HUES6 (cell line): ENCODE data around the gene TOM1L2.

Experiments used
- H3K27ac ChIP-seq: 2 replicates; pipeline ENCODE4 v1.7.0; 2013; ENCODE audit warnings: low read depth, mild to moderate bottlenecking, low read length, inconsistent platforms
- H3K27me3 ChIP-seq: 2 replicates; pipeline ENCODE4 v1.6.1; 2013; ENCODE audit warnings: low read length; ENCODE audit not compliant: control insufficient read depth, insufficient read depth
- H3K36me3 ChIP-seq: 2 replicates; pipeline ENCODE4 v1.6.1; 2013; ENCODE audit warnings: low read length; ENCODE audit not compliant: control insufficient read depth, insufficient read depth
- H3K4me1 ChIP-seq: 2 replicates; pipeline ENCODE4 v1.6.1; 2013; ENCODE audit warnings: low read length; ENCODE audit not compliant: control insufficient read depth, insufficient read depth
- H3K4me3 ChIP-seq: 2 replicates; pipeline ENCODE4 v1.5.1; 2013; ENCODE audit warnings: low read depth, low read length
- H3K9ac ChIP-seq: one replicate; pipeline ENCODE4 v1.6.1; 2013; ENCODE audit warnings: mild to moderate bottlenecking, low read length
- H3K9me3 ChIP-seq: 2 replicates; pipeline ENCODE4 v1.6.1; 2013; ENCODE audit warnings: low read depth, low read length; ENCODE audit not compliant: control insufficient read depth, insufficient read depth

Gene TOM1L2

GRCh38 chr17:17844500-17844899 lies 127.7 kb downstream of the TOM1L2 start:
- Histone ChIP-seq H3K4me1 (peaks cover 50% of the 10 kb centered on the region), H3K9ac (no peak overlapping the region), H3K27me3 (no peaks in the 10 kb centered on the region), H3K4me3 (no peak overlapping the region), H3K9me3 (no peaks in the 10 kb centered on the region), H3K27ac (no peak overlapping the region), H3K36me3 (no peaks in the 10 kb centered on the region)

- Histone ChIP-seq H3K4me1 (peaks cover 50% of the 10 kb centered on the region), H3K36me3 (no peaks in the 10 kb centered on the region), H3K4me3 (no peak overlapping the region), H3K27me3 (no peaks in the 10 kb centered on the region), H3K27ac (no peak overlapping the region), H3K9me3 (no peaks in the 10 kb centered on the region), H3K9ac (no peak overlapping the region)
These were observed 128.1 kb downstream of the TOM1L2 start for GRCh38 chr17:17844079-17844478.

GRCh38 chr17:17843096-17843495 lies 129.1 kb downstream of the TOM1L2 start:
- H3K27ac ChIP-seq: no peak overlapping the region
- H3K9me3 ChIP-seq: no peaks in the 10 kb centered on the region
- no peak overlapping the region for H3K9ac ChIP-seq
- no peaks in the 10 kb centered on the region for H3K36me3 ChIP-seq
- H3K27me3 ChIP-seq: no peaks in the 10 kb centered on the region
- peaks cover 50% of the 10 kb centered on the region for H3K4me1 ChIP-seq
- no peak overlapping the region for H3K4me3 ChIP-seq

- Histone ChIP-seq H3K27me3 (no peaks in the 10 kb centered on the region), H3K9me3 (no peaks in the 10 kb centered on the region), H3K9ac (no peak overlapping the region), H3K4me3 (no peak overlapping the region), H3K36me3 (no peaks in the 10 kb centered on the region), H3K4me1 (peaks cover 51% of the 10 kb centered on the region), H3K27ac (no peak overlapping the region)
These were observed 129.9 kb downstream of the TOM1L2 start for GRCh38 chr17:17842111-17842876.

GRCh38 chr17:17841601-17842025 lies 130.6 kb downstream of the TOM1L2 start:
- no peak overlapping the region for H3K27ac ChIP-seq
- no peak overlapping the region for H3K9ac ChIP-seq
- no peaks in the 10 kb centered on the region for H3K36me3 ChIP-seq
- H3K9me3 ChIP-seq: no peaks in the 10 kb centered on the region
- H3K4me3 ChIP-seq: no peak overlapping the region
- H3K27me3 ChIP-seq: no peaks in the 10 kb centered on the region
- H3K4me1 ChIP-seq: peaks cover 53% of the 10 kb centered on the region

GRCh38 chr17:17840751-17841591 lies 131.2 kb downstream of the TOM1L2 start:
- Histone ChIP-seq H3K9me3 (no peaks in the 10 kb centered on the region), H3K27ac (peak overlapping the region; percentile 88; the same call in 1 of the 2 replicates), H3K9ac (no peak overlapping the region), H3K4me1 (peaks cover 49% of the 10 kb centered on the region), H3K36me3 (no peaks in the 10 kb centered on the region), H3K4me3 (no peak overlapping the region), H3K27me3 (no peaks in the 10 kb centered on the region)

GRCh38 chr17:17839791-17840707 lies 132.2 kb downstream of the TOM1L2 start:
- H3K36me3 ChIP-seq: no peaks in the 10 kb centered on the region
- H3K27me3 ChIP-seq: no peaks in the 10 kb centered on the region; the same call in 1 of the 2 replicates
- H3K4me1 ChIP-seq: peaks cover 55% of the 10 kb centered on the region
- peak overlapping the region; percentile 88 for H3K9ac ChIP-seq
- peak overlapping the region; percentile 88 for H3K27ac ChIP-seq
- H3K9me3 ChIP-seq: no peaks in the 10 kb centered on the region
- peak overlapping the region; percentile 54 for H3K4me3 ChIP-seq

GRCh38 chr17:17837966-17838962 lies 133.9 kb downstream of the TOM1L2 start:
- H3K9me3 ChIP-seq: no peaks in the 10 kb centered on the region
- H3K4me3 ChIP-seq: peak overlapping the region; percentile 19; the same call in 1 of the 2 replicates
- peaks cover 55% of the 10 kb centered on the region for H3K4me1 ChIP-seq
- H3K27ac ChIP-seq: peak overlapping the region; percentile 94; the same call in 1 of the 2 replicates
- no peaks in the 10 kb centered on the region for H3K36me3 ChIP-seq
- H3K27me3 ChIP-seq: no peaks in the 10 kb centered on the region; the same call in 1 of the 2 replicates
- H3K9ac ChIP-seq: peak overlapping the region; percentile 95

- Histone ChIP-seq H3K4me1 (peaks cover 55% of the 10 kb centered on the region), H3K9me3 (no peaks in the 10 kb centered on the region), H3K36me3 (no peaks in the 10 kb centered on the region), H3K4me3 (peak overlapping the region; percentile 93), H3K9ac (peak overlapping the region; percentile 95), H3K27ac (peak overlapping the region; percentile 94), H3K27me3 (no peaks in the 10 kb centered on the region; the same call in 1 of the 2 replicates)
These were observed 134.8 kb downstream of the TOM1L2 start for GRCh38 chr17:17837380-17837821.
